Measurements from ENCODE around the gene EEF1G. TPM values are rescaled to one million over a fixed set of nuclear protein-coding genes. Genes with fewer than 3 reads are reported as not detected.

Gene EEF1G
- total and polyA plus RNA-seq, 2 of the 13 experiments (the other 11 are each of a cell fraction or from before 2014, with no cell fraction given), result 1,787 to 2,144 TPM

DNA sequence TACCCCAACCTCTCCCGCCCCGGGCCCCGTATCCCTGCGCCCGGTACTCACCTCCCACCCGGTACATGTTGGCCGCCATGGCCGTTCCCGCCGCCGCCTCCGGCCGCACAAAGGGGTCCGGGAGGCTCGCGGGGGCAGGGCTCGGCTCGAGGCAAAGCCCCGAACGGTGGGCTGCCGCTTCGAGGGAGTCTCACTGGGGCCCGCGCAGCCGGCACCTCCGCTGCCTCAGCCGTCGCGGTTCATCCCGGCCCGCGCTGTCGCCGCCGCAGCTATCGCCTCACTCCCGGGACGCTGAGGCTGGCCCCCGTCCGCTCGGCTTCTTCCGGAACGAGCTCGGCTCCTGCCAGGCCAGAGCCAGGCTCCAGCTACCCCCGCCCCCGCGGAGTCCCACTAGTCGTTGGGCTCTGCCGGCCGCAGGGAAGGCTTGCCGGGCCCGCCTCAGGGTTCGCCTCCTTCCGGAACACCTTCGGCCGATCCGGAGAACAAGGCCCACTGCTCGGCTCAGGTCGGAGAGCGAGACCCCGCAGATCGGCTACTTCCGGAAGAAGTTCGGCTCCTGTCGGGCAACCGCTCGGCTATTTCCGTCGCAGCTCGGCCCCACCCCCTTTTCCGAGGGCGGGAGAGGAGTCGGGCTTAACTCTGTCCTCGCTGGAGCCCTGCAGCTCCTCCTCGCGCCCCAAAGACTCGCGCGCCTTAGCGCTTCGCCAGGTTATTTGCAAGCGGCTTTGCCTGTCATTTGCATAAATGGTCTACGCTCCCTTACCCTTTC lies 27.9 kb upstream of the EEF1G start, which contains the start of gene MTA2 (continued):
- peak; percentile 54 for TF ChIP-seq KAT8 (CRISPR knock-in tag; IDR thresholded peaks at IDR 0.05)
- no peak for TF ChIP-seq ZFAT (CRISPR knock-in tag; conservative IDR thresholded peaks at IDR 0.05)
- no peak for TF ChIP-seq ZNF644 (CRISPR knock-in tag; IDR thresholded peaks at IDR 0.05; ENCODE audit: low read depth)
- TF ChIP-seq, protein P1, sequence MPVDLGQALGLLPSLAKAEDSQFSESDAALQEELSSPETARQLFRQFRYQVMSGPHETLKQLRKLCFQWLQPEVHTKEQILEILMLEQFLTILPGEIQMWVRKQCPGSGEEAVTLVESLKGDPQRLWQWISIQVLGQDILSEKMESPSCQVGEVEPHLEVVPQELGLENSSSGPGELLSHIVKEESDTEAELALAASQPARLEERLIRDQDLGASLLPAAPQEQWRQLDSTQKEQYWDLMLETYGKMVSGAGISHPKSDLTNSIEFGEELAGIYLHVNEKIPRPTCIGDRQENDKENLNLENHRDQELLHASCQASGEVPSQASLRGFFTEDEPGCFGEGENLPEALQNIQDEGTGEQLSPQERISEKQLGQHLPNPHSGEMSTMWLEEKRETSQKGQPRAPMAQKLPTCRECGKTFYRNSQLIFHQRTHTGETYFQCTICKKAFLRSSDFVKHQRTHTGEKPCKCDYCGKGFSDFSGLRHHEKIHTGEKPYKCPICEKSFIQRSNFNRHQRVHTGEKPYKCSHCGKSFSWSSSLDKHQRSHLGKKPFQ (CRISPR knock-in tag; IDR thresholded peaks at IDR 0.05; ENCODE audit: insufficient replicate concordance), result peak; percentile 56
- TF ChIP-seq ZNF879 (CRISPR knock-in tag; IDR thresholded peaks at IDR 0.05), result peak; percentile 84
- no peak for TF ChIP-seq RBAK (CRISPR knock-in tag; IDR thresholded peaks at IDR 0.05)
- no peak for TF ChIP-seq ARNT (IDR thresholded peaks at IDR 0.05)
- no peak for TF ChIP-seq ETS1 (CRISPR knock-in tag; IDR thresholded peaks at IDR 0.05)
- TF ChIP-seq ZNF816 (CRISPR knock-in tag; IDR thresholded peaks at IDR 0.05; ENCODE audit: borderline replicate concordance), result 0 out of 2 replicates have a peak, but pooled peaks have one; percentile 58
- TF ChIP-seq ATF5 (CRISPR knock-in tag; IDR thresholded peaks at IDR 0.05; ENCODE audit: low read depth), result 0 out of 2 replicates have a peak, but pooled peaks have one; percentile 35
- no peak for TF ChIP-seq RFX1 (IDR thresholded peaks at IDR 0.05)
- peak; percentile 91; the same call in 1 of the 2 replicates for TF ChIP-seq YEATS2 (CRISPR knock-in tag; IDR thresholded peaks at IDR 0.05; ENCODE audit: borderline replicate concordance)
- TF ChIP-seq, protein P2, sequence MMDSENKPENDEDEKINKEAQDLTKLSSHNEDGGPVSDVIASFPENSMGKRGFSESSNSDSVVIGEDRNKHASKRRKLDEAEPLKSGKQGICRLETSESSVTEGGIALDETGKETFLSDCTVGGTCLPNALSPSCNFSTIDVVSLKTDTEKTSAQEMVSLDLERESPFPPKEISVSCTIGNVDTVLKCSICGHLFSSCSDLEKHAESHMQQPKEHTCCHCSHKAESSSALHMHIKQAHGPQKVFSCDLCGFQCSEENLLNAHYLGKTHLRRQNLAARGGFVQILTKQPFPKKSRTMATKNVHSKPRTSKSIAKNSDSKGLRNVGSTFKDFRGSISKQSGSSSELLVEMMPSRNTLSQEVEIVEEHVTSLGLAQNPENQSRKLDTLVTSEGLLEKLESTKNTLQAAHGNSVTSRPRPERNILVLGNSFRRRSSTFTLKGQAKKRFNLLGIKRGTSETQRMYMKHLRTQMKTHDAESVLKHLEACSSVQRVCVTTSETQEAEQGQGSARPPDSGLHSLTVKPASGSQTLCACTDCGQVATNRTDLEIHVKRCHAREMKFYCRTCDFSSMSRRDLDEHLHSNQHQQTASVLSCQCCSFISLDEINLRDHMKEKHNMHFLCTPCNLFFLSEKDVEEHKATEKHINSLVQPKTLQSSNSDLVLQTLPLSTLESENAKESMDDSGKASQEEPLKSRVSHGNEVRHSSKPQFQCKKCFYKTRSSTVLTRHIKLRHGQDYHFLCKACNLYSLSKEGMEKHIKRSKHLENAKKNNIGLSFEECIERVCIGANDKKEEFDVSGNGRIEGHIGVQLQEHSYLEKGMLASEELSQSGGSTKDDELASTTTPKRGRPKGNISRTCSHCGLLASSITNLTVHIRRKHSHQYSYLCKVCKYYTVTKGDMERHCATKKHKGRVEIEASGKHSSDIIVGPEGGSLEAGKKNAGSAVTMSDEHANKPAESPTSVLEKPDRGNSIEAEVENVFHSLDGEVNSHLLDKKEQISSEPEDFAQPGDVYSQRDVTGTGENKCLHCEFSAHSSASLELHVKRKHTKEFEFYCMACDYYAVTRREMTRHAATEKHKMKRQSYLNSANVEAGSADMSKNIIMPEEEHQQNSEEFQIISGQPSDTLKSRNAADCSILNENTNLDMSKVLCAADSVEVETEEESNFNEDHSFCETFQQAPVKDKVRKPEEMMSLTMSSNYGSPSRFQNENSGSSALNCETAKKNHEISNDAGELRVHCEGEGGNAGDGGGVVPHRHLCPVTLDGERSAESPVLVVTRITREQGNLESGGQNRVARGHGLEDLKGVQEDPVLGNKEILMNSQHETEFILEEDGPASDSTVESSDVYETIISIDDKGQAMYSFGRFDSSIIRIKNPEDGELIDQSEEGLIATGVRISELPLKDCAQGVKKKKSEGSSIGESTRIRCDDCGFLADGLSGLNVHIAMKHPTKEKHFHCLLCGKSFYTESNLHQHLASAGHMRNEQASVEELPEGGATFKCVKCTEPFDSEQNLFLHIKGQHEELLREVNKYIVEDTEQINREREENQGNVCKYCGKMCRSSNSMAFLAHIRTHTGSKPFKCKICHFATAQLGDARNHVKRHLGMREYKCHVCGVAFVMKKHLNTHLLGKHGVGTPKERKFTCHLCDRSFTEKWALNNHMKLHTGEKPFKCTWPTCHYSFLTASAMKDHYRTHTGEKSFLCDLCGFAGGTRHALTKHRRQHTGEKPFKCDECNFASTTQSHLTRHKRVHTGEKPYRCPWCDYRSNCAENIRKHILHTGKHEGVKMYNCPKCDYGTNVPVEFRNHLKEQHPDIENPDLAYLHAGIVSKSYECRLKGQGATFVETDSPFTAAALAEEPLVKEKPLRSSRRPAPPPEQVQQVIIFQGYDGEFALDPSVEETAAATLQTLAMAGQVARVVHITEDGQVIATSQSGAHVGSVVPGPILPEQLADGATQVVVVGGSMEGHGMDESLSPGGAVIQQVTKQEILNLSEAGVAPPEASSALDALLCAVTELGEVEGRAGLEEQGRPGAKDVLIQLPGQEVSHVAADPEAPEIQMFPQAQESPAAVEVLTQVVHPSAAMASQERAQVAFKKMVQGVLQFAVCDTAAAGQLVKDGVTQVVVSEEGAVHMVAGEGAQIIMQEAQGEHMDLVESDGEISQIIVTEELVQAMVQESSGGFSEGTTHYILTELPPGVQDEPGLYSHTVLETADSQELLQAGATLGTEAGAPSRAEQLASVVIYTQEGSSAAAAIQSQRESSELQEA (CRISPR knock-in tag; IDR thresholded peaks at IDR 0.05; ENCODE audit: not compliant biosample characterization), result no peak
- TF ChIP-seq, protein P3, sequence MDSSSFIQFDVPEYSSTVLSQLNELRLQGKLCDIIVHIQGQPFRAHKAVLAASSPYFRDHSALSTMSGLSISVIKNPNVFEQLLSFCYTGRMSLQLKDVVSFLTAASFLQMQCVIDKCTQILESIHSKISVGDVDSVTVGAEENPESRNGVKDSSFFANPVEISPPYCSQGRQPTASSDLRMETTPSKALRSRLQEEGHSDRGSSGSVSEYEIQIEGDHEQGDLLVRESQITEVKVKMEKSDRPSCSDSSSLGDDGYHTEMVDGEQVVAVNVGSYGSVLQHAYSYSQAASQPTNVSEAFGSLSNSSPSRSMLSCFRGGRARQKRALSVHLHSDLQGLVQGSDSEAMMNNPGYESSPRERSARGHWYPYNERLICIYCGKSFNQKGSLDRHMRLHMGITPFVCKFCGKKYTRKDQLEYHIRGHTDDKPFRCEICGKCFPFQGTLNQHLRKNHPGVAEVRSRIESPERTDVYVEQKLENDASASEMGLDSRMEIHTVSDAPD (CRISPR knock-in tag; IDR thresholded peaks at IDR 0.05), result no peak
- TF ChIP-seq ASH2L (IDR thresholded peaks at IDR 0.05; ENCODE audit: insufficient read length, low read depth, low read length), result peak; percentile 83
- no peak for TF ChIP-seq ZNF720 (CRISPR knock-in tag; IDR thresholded peaks at IDR 0.05)

Data from HepG2 (cell line).